Erythroblast (primary cell): ENCODE data around the gene FGD4.

Experiments used
- GATA1 ChIP-seq: IDR thresholded peaks from 2 replicates; pipeline ENCODE4 v1.6.1; 2011; ENCODE audit warnings: low read depth, mild to moderate bottlenecking, control low read depth, low read length, moderate library complexity
- POLR2A ChIP-seq: IDR thresholded peaks from 2 replicates; pipeline ENCODE4 v1.6.1; 2011; ENCODE audit warnings: mild to moderate bottlenecking, low read length

DNA sequence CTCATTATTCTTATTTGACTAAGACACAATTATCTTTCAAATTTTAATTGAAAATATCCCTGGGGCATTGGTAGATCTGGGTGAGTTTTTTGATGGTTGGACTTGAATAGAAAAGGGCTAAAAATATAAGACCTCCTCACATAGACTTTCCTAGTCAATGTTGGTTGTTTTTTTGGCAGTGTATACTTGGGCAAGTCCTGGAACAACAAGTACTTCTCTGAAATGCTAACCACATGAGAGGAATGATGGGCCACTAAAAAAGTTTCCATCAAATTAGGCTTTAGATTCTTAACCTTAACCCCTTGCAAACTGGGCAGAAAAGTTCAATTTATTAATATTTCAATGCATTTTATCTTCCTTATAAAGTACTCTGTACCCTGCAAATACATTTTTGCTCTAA lies 97.6 kb downstream of the FGD4 start:
- TF ChIP-seq POLR2A (no peak), GATA1 (no peak)
